Ishikawa (cell line): ENCODE data around the gene RASD2.

Source experiments
- CEBPB ChIP-seq: IDR thresholded peaks from 2 replicates; pipeline ENCODE4 v1.6.1; 2012
- CREB1 ChIP-seq: IDR thresholded peaks from 2 replicates; pipeline ENCODE4 v1.6.1; 2012; ENCODE audit warnings: low read depth
- EP300 ChIP-seq: IDR thresholded peaks from 2 replicates; pipeline ENCODE4 v1.6.1; 2012; ENCODE audit warnings: borderline replicate concordance
- NFIC ChIP-seq: IDR thresholded peaks from 2 replicates; pipeline ENCODE4 v1.6.1; 2012
- RAD21 ChIP-seq: IDR thresholded peaks from 2 replicates; pipeline ENCODE4 v1.6.1; 2012; ENCODE audit warnings: low read depth
- TEAD4 ChIP-seq: IDR thresholded peaks from 2 replicates; pipeline ENCODE4 v1.6.1; 2012
- USF1 ChIP-seq: IDR thresholded peaks from 2 replicates; pipeline ENCODE4 v1.6.1; 2012
- YY1 ChIP-seq: IDR thresholded peaks from 2 replicates; pipeline ENCODE4 v1.6.1; 2012; ENCODE audit warnings: low read depth
- TF ChIP-seq, protein P1 (sequence below): IDR thresholded peaks from 2 replicates; pipeline ENCODE4 v1.6.1; 2012
- TF ChIP-seq, protein P2 (sequence below): IDR thresholded peaks from 2 replicates; pipeline ENCODE4 v1.6.1; 2012; ENCODE audit warnings: low read depth, mild to moderate bottlenecking

DNA sequence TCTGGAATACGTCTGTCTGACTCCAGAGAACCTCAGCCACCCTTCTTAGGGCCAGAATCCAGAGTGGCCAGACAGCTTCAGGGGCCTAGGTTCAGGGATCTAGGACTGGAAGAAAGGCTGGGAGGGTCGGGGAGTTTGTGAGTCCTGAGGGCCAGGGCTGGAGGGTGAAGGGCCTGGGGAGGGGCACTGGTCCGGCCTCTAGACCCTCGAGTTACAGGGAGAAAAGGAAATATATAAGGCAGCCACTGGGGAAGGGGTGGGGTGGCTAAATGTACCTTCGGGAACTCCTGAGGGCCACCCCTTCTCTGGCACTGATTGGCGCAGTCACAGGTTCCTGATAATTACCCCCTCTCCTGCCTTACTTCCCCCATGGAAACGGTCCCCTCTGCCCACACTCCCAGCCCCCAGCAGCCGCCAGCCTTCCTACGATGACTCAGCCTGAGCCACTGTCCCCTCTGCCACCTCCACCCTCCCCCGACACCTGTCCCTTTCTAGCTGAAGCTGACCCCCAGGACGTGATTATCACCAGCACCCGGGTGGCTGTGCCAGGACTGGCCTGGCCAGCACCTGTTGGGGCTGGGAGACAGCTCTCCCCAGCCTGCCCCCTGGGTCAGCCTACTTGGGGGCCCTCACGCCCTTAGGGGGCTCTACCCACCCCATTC lies 50.1 kb downstream of the RASD2 start:
- TF ChIP-seq EP300 (no peak), TEAD4 (no peak), CEBPB (no peak), USF1 (no peak), RAD21 (no peak), NFIC (no peak), CREB1 (no peak), YY1 (no peak)
- TF ChIP-seq, protein P1, sequence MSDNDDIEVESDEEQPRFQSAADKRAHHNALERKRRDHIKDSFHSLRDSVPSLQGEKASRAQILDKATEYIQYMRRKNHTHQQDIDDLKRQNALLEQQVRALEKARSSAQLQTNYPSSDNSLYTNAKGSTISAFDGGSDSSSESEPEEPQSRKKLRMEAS: no peak
- TF ChIP-seq, protein P2, sequence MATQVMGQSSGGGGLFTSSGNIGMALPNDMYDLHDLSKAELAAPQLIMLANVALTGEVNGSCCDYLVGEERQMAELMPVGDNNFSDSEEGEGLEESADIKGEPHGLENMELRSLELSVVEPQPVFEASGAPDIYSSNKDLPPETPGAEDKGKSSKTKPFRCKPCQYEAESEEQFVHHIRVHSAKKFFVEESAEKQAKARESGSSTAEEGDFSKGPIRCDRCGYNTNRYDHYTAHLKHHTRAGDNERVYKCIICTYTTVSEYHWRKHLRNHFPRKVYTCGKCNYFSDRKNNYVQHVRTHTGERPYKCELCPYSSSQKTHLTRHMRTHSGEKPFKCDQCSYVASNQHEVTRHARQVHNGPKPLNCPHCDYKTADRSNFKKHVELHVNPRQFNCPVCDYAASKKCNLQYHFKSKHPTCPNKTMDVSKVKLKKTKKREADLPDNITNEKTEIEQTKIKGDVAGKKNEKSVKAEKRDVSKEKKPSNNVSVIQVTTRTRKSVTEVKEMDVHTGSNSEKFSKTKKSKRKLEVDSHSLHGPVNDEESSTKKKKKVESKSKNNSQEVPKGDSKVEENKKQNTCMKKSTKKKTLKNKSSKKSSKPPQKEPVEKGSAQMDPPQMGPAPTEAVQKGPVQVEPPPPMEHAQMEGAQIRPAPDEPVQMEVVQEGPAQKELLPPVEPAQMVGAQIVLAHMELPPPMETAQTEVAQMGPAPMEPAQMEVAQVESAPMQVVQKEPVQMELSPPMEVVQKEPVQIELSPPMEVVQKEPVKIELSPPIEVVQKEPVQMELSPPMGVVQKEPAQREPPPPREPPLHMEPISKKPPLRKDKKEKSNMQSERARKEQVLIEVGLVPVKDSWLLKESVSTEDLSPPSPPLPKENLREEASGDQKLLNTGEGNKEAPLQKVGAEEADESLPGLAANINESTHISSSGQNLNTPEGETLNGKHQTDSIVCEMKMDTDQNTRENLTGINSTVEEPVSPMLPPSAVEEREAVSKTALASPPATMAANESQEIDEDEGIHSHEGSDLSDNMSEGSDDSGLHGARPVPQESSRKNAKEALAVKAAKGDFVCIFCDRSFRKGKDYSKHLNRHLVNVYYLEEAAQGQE: no peak
